H9 (cell line): Measurements from ENCODE around the gene CNNM4. TPM values are rescaled to one million over a fixed set of nuclear protein-coding genes. Genes with fewer than 3 reads are reported as not detected.

Source experiments
- DNase-seq: peaks from one replicate; pipeline ENCODE4 v3.0.0-alpha.2; 2017
- H2AFZ ChIP-seq: one replicate; pipeline ENCODE4 v1.6.1; 2013; ENCODE audit warnings: mild to moderate bottlenecking, low read length, control low read depth, moderate library complexity
- H2AK5ac ChIP-seq: 2 replicates; pipeline ENCODE4 v1.6.1; 2013; ENCODE audit warnings: low read length, control low read depth, mixed read lengths; ENCODE audit not compliant: insufficient read length
- H2BK120ac ChIP-seq: one replicate; pipeline ENCODE4 v1.6.1; 2013; ENCODE audit warnings: low read depth, mild to moderate bottlenecking, low read length, control low read depth, inconsistent platforms; ENCODE audit not compliant: poor library complexity, severe bottlenecking
- H2BK12ac ChIP-seq: 2 replicates; pipeline ENCODE4 v1.6.1; 2013; ENCODE audit warnings: low read length, control low read depth, mixed read lengths, low read depth; ENCODE audit not compliant: insufficient read length
- H2BK15ac ChIP-seq: 2 replicates; pipeline ENCODE4 v1.6.1; 2013; ENCODE audit warnings: low read depth, low read length, control low read depth
- H2BK20ac ChIP-seq: one replicate; pipeline ENCODE4 v1.6.1; 2013; ENCODE audit warnings: low read depth, mild to moderate bottlenecking, low read length, control low read depth, inconsistent platforms; ENCODE audit not compliant: poor library complexity, severe bottlenecking
- H2BK5ac ChIP-seq: 2 replicates; pipeline ENCODE4 v1.6.1; 2013; ENCODE audit warnings: low read length, control low read depth, mixed read lengths; ENCODE audit not compliant: insufficient read length
- H3K14ac ChIP-seq: 2 replicates; pipeline ENCODE4 v1.6.1; 2013; ENCODE audit warnings: low read length, control low read depth; ENCODE audit not compliant: insufficient read depth
- H3K18ac ChIP-seq: 2 replicates; pipeline ENCODE4 v1.6.1; 2013; ENCODE audit warnings: low read depth, mild to moderate bottlenecking, mixed read lengths, low read length, control low read depth; ENCODE audit not compliant: insufficient read length
- H3K23ac ChIP-seq: 2 replicates; pipeline ENCODE4 v1.6.1; 2013; ENCODE audit warnings: low read length, control low read depth, mixed read lengths, low read depth; ENCODE audit not compliant: insufficient read length
- H3K23me2 ChIP-seq: 2 replicates; pipeline ENCODE4 v1.6.1; 2013; ENCODE audit warnings: low read depth, mild to moderate bottlenecking, mixed read lengths, low read length, control low read depth; ENCODE audit not compliant: insufficient read length, poor library complexity, severe bottlenecking
- H3K27ac ChIP-seq: 2 replicates; pipeline ENCODE4 v1.5.1; 2013; ENCODE audit warnings: low read length, control low read depth, mixed read lengths, low read depth; ENCODE audit not compliant: insufficient read length
- H3K27me3 ChIP-seq: 2 replicates; pipeline ENCODE4 v1.6.1; 2013; ENCODE audit warnings: low read length, control low read depth, inconsistent platforms; ENCODE audit not compliant: insufficient read depth
- H3K4ac ChIP-seq: 2 replicates; pipeline ENCODE4 v1.6.1; 2013; ENCODE audit warnings: low read depth, mild to moderate bottlenecking, control low read depth, inconsistent platforms, low read length, moderate library complexity
- H3K4me1 ChIP-seq: 2 replicates; pipeline ENCODE4 v1.6.1; 2013; ENCODE audit warnings: low read length, control low read depth, inconsistent platforms; ENCODE audit not compliant: insufficient read depth
- H3K4me2 ChIP-seq: 2 replicates; pipeline ENCODE4 v1.6.1; 2013; ENCODE audit warnings: low read length, control low read depth, mixed read lengths; ENCODE audit not compliant: insufficient read length, insufficient read depth
- H3K56ac ChIP-seq: 2 replicates; pipeline ENCODE4 v1.6.1; 2013; ENCODE audit warnings: low read depth, mild to moderate bottlenecking, mixed read lengths, low read length, control low read depth; ENCODE audit not compliant: insufficient read length
- H3K79me1 ChIP-seq: 2 replicates; pipeline ENCODE4 v1.6.1; 2013; ENCODE audit warnings: low read depth, mild to moderate bottlenecking, moderate library complexity, low read length, control low read depth, inconsistent platforms; ENCODE audit not compliant: insufficient read depth, poor library complexity, severe bottlenecking
- H3K79me2 ChIP-seq: 2 replicates; pipeline ENCODE4 v1.6.1; 2013; ENCODE audit warnings: low read length, control low read depth, inconsistent platforms; ENCODE audit not compliant: insufficient read depth
- H3K9ac ChIP-seq: 2 replicates; pipeline ENCODE4 v1.6.1; 2013; ENCODE audit warnings: low read length, control low read depth, mixed read lengths; ENCODE audit not compliant: insufficient read length; ENCODE audit errors: extremely low read depth
- H3K9me3 ChIP-seq: one replicate; pipeline ENCODE4 v1.6.1; 2013; ENCODE audit warnings: low read depth, low read length, inconsistent platforms; ENCODE audit not compliant: control insufficient read depth
- H3T11ph ChIP-seq: one replicate; pipeline ENCODE4 v1.6.1; 2013; ENCODE audit warnings: mild to moderate bottlenecking, low read length, control low read depth, inconsistent platforms
- H4K20me1 ChIP-seq: one replicate; pipeline ENCODE4 v1.6.1; 2013; ENCODE audit not compliant: control insufficient read depth, insufficient read length, insufficient read depth
- H4K5ac ChIP-seq: 2 replicates; pipeline ENCODE4 v1.6.1; 2013; ENCODE audit warnings: low read depth, mild to moderate bottlenecking, mixed read lengths, low read length, control low read depth; ENCODE audit not compliant: insufficient read length
- H4K8ac ChIP-seq: replicated peaks from 2 replicates; pipeline ENCODE4 v1.6.1; 2013; ENCODE audit warnings: low read length, control low read depth, mixed read lengths, low read depth; ENCODE audit not compliant: insufficient read length
- H4K91ac ChIP-seq: 2 replicates; pipeline ENCODE4 v1.6.1; 2013; ENCODE audit warnings: low read depth, mild to moderate bottlenecking, moderate library complexity, mixed read lengths, low read length, control low read depth; ENCODE audit not compliant: insufficient read length
- H3K27ac Mint-ChIP-seq, 3 experiments: 2 replicates in 2 of 3; 3 replicates in 1 of 3; pipeline ENCODE4 v1.8.0; 2020 to 2021; ENCODE audit warnings: mixed read lengths in 3 of 3, mild to moderate bottlenecking in 1 of 3, moderate library complexity in 1 of 3
- H3K27me3 Mint-ChIP-seq: 2 replicates; pipeline ENCODE4 v1.8.0; 2021; ENCODE audit warnings: low read depth, mild to moderate bottlenecking, moderate library complexity, mixed read lengths
- H3K36me3 Mint-ChIP-seq, 3 experiments: 2 replicates in 2 of 3; 3 replicates in 1 of 3; pipeline ENCODE4 v1.8.0; 2020 to 2021; ENCODE audit warnings: low read depth in 3 of 3, mixed read lengths in 3 of 3; ENCODE audit not compliant: insufficient read depth in 1 of 3
- H3K4me1 Mint-ChIP-seq, 2 experiments: 2 replicates each; pipeline ENCODE4 v1.8.0; 2020; ENCODE audit warnings: mixed read lengths in 2 of 2
- H3K4me3 Mint-ChIP-seq, 2 experiments: 2 replicates in 1 of 2; 3 replicates in 1 of 2; pipeline ENCODE4 v1.8.0; 2020 to 2021; ENCODE audit warnings: mild to moderate bottlenecking in 2 of 2, mixed read lengths in 2 of 2, moderate library complexity in 1 of 2
- H3K9me3 Mint-ChIP-seq, 2 experiments: 2 replicates in 1 of 2; 3 replicates in 1 of 2; pipeline ENCODE4 v1.8.0; 2020; ENCODE audit warnings: mild to moderate bottlenecking in 2 of 2, mixed read lengths in 2 of 2, moderate library complexity in 1 of 2
- CTCF ChIP-seq: fragments of 200-600 bp; sonication (generic); conservative IDR thresholded peaks from 3 replicates; pipeline ENCODE4 v1.8.0; 2021; ENCODE audit warnings: antibody characterized with exemption, mild to moderate bottlenecking
- WGBS: extraction: QIAGEN DNeasy Blood & Tissue Kit; methylation state at CpG from one replicate; pipeline ENCODE4 v1.1.7; 2013; ENCODE audit warnings: missing lambda C conversion rate, low lambda C conversion rate, mixed read lengths; ENCODE audit not compliant: insufficient read length; ENCODE audit errors: extremely low coverage; 5-methylcytosine and 5-hydroxymethylcytosine counted together
- total RNA-seq: library from RNA; stranded (reverse); gene quantifications from 2 replicates; pipeline ENCODE4 v1.2.1, GENCODE V29; 2021

CNNM4 gene
- total RNA-seq, 1 experiment from 2014 or later = 8.5 TPM

DNA sequence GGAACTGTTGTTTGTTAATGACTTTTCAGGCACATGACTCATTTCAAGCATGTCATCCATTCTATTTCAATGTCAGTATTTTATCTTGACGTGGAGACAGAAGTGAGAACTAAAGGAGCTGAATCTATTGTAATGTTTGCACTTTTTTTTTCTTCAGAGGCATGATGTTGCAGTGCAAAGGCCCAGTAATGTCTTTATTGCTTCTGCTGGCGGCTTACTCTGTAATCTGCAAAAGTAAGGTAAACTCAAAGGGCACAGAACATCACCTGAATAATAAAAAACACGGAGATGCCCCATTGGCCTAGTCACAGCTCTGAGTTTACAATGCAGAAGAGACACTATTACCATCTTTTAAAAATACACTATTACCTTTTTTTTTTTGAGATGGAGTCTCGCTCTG lies 53.0 kb downstream of the CNNM4 start:
- Histone ChIP-seq H4K20me1 (peaks cover 2% of the 10 kb centered on the region), H4K91ac (no peak overlapping the region), H3K9ac (no peak overlapping the region), H3K9me3 (no peaks in the 10 kb centered on the region), H2BK120ac (no peak overlapping the region), H3K4me2 (no peak overlapping the region), H3K14ac (no peak overlapping the region), H4K8ac (no peak overlapping the region), H3T11ph (no peak overlapping the region), H3K27me3 (no peaks in the 10 kb centered on the region), H3K23ac (no peak overlapping the region), H3K27ac (no peak overlapping the region), H4K5ac (no peak overlapping the region), H3K56ac (no peak overlapping the region), H3K4me1 (peaks cover 3% of the 10 kb centered on the region; the same call in 1 of the 2 replicates), H3K79me1 (peaks cover 2% of the 10 kb centered on the region), H2AK5ac (no peak overlapping the region), H3K23me2 (peaks cover 7% of the 10 kb centered on the region), H2AFZ (no peak overlapping the region), H2BK5ac (no peak overlapping the region), H2BK12ac (no peak overlapping the region), H2BK15ac (no peak overlapping the region), H3K4ac (no peak overlapping the region), H3K79me2 (peaks cover 2% of the 10 kb centered on the region; the same call in 1 of the 2 replicates), H2BK20ac (no peak overlapping the region), H3K18ac (no peak overlapping the region)
- Mint-ChIP-seq H3K27me3 (peaks cover 1% of the 10 kb centered on the region; the same call in 1 of the 2 replicates), H3K4me1 (peaks cover 19 to 22% of the 10 kb centered on the region in 2 experiments), H3K36me3 (peaks cover 5 to 15% (median 10%) of the 10 kb centered on the region in 3 experiments), H3K4me3 (no peak overlapping the region), H3K27ac (no peak overlapping the region), H3K9me3 (no peaks in the 10 kb centered on the region; a peak in 1 of 5 replicates)
- no peak for DNase-seq
- WGBS = no CpG with 5 or more reads among the region's 4 CpGs
- TF ChIP-seq CTCF = no peak
